ENCODE measurements around the gene AZIN2. TPM values are rescaled to one million over a fixed set of nuclear protein-coding genes. Genes with fewer than 3 reads are reported as not detected.

Gene AZIN2
- total RNA-seq, 1 experiment from 2014 or later, result 0.74 TPM

- DNase-seq (ENCODE audit: low spot score), result no peak
Measured at GRCh38 chr1:33151116-33151515, 70.2 kb downstream of the AZIN2 start.

- no peak for DNase-seq (ENCODE audit: low spot score)
Measured at GRCh38 chr1:33152685-33153432, 71.9 kb downstream of the AZIN2 start.

GRCh38 chr1:33153650-33154049, 72.7 kb downstream of the AZIN2 start:
- no peak for DNase-seq (ENCODE audit: low spot score)

- DNase-seq (ENCODE audit: low spot score), result no peak
Measured at GRCh38 chr1:33155877-33156538, 75.1 kb downstream of the AZIN2 start.

GRCh38 chr1:33157131-33157530, 76.2 kb downstream of the AZIN2 start:
- no peak for DNase-seq (ENCODE audit: low spot score)

GRCh38 chr1:33158366-33158765, 77.4 kb downstream of the AZIN2 start:
- DNase-seq (ENCODE audit: low spot score), result no peak

- DNase-seq (ENCODE audit: low spot score), result no peak
Measured at GRCh38 chr1:33159577-33159976, 78.6 kb downstream of the AZIN2 start.

GRCh38 chr1:33161061-33161681, 80.2 kb downstream of the AZIN2 start:
- no peak for DNase-seq (ENCODE audit: low spot score)

GRCh38 chr1:33162141-33162540, 81.2 kb downstream of the AZIN2 start:
- no peak for DNase-seq (ENCODE audit: low spot score)

- DNase-seq (ENCODE audit: low spot score), result no peak
Measured at GRCh38 chr1:33163621-33164519, 82.9 kb downstream of the AZIN2 start.

GRCh38 chr1:33165209-33165608, 84.3 kb downstream of the AZIN2 start:
- DNase-seq (ENCODE audit: low spot score), result no peak

GRCh38 chr1:33165809-33166208, 84.9 kb downstream of the AZIN2 start:
- DNase-seq (ENCODE audit: low spot score), result no peak

- no peak for DNase-seq (ENCODE audit: low spot score)
Measured at GRCh38 chr1:33167650-33168447, 86.9 kb downstream of the AZIN2 start.

- no peak for DNase-seq (ENCODE audit: low spot score)
Measured at GRCh38 chr1:33168556-33169289, 87.8 kb downstream of the AZIN2 start.

GRCh38 chr1:33169290-33170055, 88.5 kb downstream of the AZIN2 start:
- no peak for DNase-seq (ENCODE audit: low spot score)
